Peyer's patch (tissue), 4 donors: Measurements from ENCODE around the gene VPS33B.

Experiments
- CTCF ChIP-seq, 6 experiments: fragments of 450-650 bp in 4 of 6; fragments of 200-600 bp in 2 of 6; sonication (generic) in 1 of 6; IDR thresholded peaks; one replicate each; pipeline ENCODE4 v1.5.1; 2017 to 2019; ENCODE audit warnings: antibody characterized with exemption in 6 of 6, mild to moderate bottlenecking in 3 of 6, moderate library complexity in 1 of 6
- POLR2A ChIP-seq, 2 donors: fragments of 450-650 bp; IDR thresholded peaks; one replicate each; pipeline ENCODE4 v1.5.1; 2017; ENCODE audit warnings: antibody characterized with exemption in 2 of 2, mild to moderate bottlenecking in 2 of 2, moderate library complexity in 2 of 2

- TF ChIP-seq CTCF (IDR thresholded peaks at IDR 0.05) = no peak
- no peak for TF ChIP-seq POLR2A (IDR thresholded peaks at IDR 0.05)
Measured at GRCh38 chr15:91043202-91043874, 20.9 kb upstream of the VPS33B start.
